Fibroblast of the aortic adventitia (primary cell): ENCODE results near the gene MBNL2. TPM values are rescaled to one million over a fixed set of nuclear protein-coding genes. Genes with fewer than 3 reads are reported as not detected.

Experiments
- DNase-seq: peaks from one replicate; pipeline ENCODE4 v3.0.0-alpha.2; 2010; ENCODE audit warnings: low read depth
- H3K4me3 ChIP-seq: 2 replicates; pipeline ENCODE4 v1.5.1; 2011; ENCODE audit warnings: low read depth, mild to moderate bottlenecking, control low read depth, low read length, moderate library complexity
- CTCF ChIP-seq: IDR thresholded peaks from 2 replicates; pipeline ENCODE4 v1.5.1; 2011; ENCODE audit warnings: mild to moderate bottlenecking, low read length, control low read depth, inconsistent platforms; ENCODE audit not compliant: insufficient read depth
- total RNA-seq: library from RNA; depleted of rRNA; stranded (reverse); fragments of >200 nt; gene quantifications from 2 replicates; pipeline ENCODE4 v1.2.3, GENCODE V29; 2012; ENCODE audit warnings: low replicate concordance

The MBNL2 gene
- total RNA-seq, 1 donor = 120 TPM

GRCh38 chr13:97376981-97377380, 154.8 kb downstream of the MBNL2 start:
- H3K4me3 ChIP-seq = no peak overlapping the region
- TF ChIP-seq CTCF = no peak
- DNase-seq = no peak

- no peak for TF ChIP-seq CTCF
- no peak for DNase-seq
- no peak overlapping the region for H3K4me3 ChIP-seq
Observed at GRCh38 chr13:97379386-97379785, 157.3 kb downstream of the MBNL2 start.

- TF ChIP-seq CTCF = no peak
- no peak for DNase-seq
- H3K4me3 ChIP-seq = no peak overlapping the region
Observed at GRCh38 chr13:97380696-97381095, 158.6 kb downstream of the MBNL2 start.

- H3K4me3 ChIP-seq = no peak overlapping the region
- no peak for TF ChIP-seq CTCF
- DNase-seq = no peak
Observed at GRCh38 chr13:97381189-97381588, 159.1 kb downstream of the MBNL2 start.

- no peak for DNase-seq
- TF ChIP-seq CTCF = no peak
- no peak overlapping the region for H3K4me3 ChIP-seq
Observed at GRCh38 chr13:97382276-97382675, 160.1 kb downstream of the MBNL2 start.

GRCh38 chr13:97384371-97384770, 162.2 kb downstream of the MBNL2 start:
- no peak overlapping the region for H3K4me3 ChIP-seq
- TF ChIP-seq CTCF = no peak
- no peak for DNase-seq

- no peak for TF ChIP-seq CTCF
- no peak for DNase-seq
- no peak overlapping the region for H3K4me3 ChIP-seq
Observed at GRCh38 chr13:97385146-97385545, 163.0 kb downstream of the MBNL2 start.
